ENCODE results near the gene TMEM82.
A peak's percentile ranks its signal among the peaks of the same experiment; 100 is the strongest.

TMEM82 gene

GRCh38 chr1:15736038-15736891, 6.0 kb upstream of the TMEM82 start, which contains the start of gene SLC25A34:
Gene SLC25A34 (plus strand): TSS chr1:15736258. CDS start chr1:15736486, 228 bp downstream.
- DNase-seq, result no peak

GRCh38 chr1:15736892-15737261, 5.4 kb upstream of the TMEM82 start:
- no peak for DNase-seq

DNA sequence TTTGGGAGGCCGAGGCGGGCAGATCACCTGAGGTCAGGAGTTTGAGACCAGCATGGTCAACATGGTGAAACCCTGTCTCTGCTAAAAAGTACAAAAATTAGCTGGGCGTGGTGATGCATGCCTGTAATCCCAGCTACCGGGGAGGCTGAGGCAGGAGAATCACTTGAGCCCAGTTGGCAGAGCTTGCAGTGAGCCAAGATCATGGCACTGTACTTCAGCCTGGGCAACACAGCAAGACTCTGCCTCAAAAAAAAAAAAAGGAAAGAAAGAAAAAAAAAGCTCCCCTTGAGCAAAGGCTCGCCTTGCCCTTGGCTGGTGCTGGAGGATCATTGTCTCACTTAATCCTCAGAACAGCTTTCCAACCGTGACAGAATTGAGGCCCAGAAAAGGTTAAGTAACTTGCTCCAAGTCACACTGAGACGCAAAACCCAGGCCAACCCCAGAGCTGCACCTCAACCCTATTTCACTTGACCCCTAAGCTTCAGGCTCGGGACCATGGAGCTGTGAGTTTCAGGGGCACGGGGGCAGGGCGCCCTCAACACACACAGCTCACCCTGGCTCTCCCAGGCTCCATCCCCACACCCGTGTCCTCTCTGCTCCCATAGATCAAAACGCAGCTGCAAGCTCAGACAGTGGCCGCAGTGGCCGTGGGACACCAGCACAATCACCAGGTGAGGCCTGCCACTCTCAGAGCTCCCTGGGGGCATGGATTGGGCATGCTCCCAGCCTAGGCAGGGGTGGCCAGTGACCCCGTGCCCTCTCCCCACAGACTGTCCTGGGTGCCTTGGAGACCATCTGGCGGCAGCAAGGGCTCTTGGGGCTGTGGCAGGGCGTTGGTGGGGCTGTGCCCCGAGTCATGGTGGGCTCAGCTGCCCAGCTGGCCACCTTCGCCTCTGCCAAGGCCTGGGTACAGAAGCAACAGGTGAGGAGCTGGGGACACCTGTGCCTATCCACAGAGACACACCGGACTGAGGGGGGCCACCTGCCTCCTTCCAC, 4.7 kb upstream of the TMEM82 start:
- DNase-seq, result no peak

- no peak for DNase-seq
Observed at GRCh38 chr1:15738416-15739113, 3.7 kb upstream of the TMEM82 start.

GRCh38 chr1:15739259-15739658, 3.0 kb upstream of the TMEM82 start:
- DNase-seq, result no peak

DNA sequence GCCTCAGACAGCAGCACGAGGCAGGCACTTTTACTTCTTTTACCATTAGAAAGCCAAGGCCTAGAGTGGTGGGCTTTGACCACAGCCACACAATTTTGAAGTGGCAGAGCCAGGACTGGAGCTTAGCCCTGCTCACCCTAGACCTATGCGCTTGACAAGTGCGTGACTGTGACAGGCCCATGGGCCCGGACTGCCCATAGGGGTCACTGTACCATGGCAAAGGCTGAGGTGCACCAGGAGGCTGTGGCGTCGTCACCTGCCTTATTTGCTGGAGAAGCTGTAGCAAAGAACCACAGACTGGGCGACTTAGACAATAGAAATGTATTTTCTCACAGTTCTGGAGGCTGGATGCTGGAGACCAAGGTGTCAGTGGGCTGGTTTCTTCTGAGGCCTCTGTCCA, 2.6 kb upstream of the TMEM82 start:
- no peak for DNase-seq

- DNase-seq, result peak; percentile 47
Observed at GRCh38 chr1:15740924-15741850, 1.1 kb upstream of the TMEM82 start.

GRCh38 chr1:15744122-15744679, 1.9 kb downstream of the TMEM82 start:
- DNase-seq, result no peak

DNA sequence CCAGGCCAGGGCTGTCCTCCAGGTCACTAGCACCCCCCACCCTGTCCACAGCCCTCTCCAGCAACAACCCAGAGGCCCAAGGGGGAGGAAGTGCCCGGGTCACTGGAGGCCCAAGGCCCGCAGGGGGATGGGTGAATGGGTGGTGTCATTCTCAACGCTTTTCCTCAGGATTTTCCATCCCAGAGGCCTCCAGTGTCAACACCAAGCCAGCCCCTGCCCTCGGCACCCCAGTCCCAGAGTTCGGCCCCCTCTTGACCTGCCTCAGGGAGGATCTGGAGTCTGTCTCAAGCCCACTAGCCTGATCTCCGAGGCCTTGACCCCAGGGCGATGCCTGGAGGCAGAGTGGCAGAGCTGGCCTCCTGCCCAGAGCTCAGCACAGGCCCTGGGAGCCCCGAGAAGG, 5.1 kb downstream of the TMEM82 start:
- DNase-seq, result no peak

DNA sequence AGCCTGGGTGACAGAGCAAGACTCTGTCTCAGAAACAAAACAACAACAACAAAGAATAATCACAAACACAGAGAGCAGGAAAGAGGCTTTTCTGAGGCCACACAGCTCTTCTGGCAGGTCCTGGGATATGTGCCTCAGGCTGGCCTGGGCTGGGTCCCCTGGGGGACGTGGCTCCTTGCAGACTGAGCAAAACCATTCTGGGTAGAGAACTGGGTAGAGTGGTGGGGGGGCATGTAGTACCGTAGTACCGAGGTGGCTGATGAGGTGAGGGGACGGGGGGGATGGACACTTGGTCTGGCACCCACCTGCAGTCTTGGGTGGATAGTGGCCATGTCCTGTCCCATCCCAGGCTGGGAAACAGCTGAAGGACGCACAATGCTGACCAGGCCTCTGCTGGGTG, 6.0 kb downstream of the TMEM82 start:
- DNase-seq, result no peak

- DNase-seq, result no peak
Observed at GRCh38 chr1:15748690-15749398, 6.5 kb downstream of the TMEM82 start.

GRCh38 chr1:15749399-15750291, 7.3 kb downstream of the TMEM82 start:
- no peak for DNase-seq

DNA sequence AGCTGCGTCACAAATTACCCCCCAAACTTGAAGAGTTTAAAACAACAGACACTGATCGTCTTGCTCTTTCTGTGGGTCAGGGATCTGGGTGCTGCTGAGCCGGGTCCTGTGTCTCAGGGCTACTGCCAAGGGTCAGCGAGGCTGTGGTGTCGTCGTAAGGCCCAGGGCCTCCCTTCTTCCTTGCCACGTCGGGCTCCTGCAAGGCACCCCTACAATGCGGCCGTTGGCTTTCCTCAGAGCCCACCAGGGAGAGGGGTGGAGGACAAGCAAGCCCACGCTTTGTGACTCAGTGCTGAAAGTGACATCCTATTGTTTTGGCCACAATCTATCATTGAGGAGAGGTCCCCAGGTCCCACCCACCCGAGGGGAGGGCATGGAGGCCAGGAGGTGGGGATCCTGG, 8.6 kb downstream of the TMEM82 start:
- DNase-seq, result no peak

GRCh38 chr1:15751717-15752116, 9.4 kb downstream of the TMEM82 start:
- DNase-seq, result no peak

DNA sequence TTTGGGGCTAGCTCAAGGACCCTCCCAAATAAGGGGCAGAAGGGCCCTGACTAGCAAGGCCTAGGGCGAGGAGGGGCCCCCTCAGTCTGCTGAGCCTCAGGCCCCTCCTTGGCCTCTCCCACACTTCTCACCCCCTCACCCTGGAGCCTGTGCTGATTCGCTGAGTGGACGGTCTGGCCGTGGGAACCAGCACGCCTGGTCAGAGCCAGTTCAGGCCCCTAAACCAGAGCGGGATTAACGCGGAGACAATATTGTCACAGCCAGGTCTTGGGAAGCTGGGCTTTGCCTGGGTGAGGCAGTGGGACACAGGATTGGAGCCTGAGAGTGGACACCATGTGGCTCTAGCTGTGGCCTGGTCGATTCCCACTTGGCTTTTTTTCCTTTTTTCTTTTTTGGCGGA, 11.5 kb downstream of the TMEM82 start:
- DNase-seq, result no peak

- no peak for DNase-seq
Observed at GRCh38 chr1:15755021-15755645, 12.8 kb downstream of the TMEM82 start.

DNA sequence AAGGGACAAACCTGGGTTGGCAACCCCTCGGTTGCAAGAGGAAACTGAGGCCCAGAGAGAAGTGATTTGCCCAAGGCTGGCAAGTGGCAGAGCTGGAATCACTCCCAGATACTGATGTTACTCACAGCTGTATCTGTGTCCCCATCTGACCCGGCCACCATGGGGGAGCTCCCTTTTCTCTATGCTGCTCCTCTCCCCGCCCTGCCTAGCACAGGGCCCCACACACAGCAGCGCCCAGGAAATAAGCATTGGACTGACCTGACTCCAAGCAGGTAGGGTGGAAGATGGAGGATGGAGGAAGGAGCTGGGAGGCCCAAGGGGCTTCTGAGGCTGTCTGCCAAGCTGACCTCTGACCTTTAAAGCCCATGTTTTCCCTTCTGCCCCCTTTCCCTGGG, 13.3 kb downstream of the TMEM82 start:
- DNase-seq, result no peak

DNA sequence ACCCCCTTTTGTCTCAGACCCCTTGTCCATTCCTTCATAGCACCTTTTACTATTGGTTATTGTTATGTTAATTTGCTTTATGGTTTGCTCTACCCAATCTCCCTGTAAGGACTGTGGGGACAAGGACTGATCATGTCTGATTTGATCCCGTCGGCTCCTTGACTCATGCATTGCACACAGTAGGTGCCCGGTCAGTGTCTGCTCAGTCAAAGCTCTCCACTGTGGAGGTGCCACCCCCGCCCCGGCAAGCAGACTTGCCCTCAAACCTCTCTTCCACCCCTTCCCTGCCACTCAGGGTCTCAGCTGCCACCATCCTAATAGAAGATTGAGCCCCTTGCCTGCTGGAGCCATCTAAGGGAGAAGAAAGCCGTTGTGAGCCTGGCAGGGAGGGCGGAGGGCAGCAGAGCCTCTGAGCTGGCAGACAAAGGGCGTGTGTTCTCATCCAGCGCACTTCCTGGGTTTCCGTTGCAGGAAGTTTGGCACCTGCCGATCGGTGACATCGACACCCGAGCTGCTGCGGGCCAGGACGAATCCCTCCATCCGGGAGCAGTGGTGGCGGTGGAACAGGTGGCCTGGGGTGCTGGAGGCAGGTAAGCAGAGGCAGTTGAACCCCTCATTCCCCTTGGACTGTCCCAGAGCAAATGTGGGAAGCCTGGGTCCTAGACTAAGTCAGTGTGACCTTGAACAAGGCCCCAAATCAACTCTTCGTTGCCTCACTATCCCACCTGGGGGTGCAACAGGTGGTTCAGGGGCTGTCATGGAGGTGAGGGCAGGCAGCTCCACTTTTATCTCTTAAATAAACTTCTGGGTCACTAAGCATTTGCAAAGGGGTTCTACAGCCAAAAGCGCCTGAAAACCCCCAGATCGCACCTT, 14.1 kb downstream of the TMEM82 start:
- no peak for DNase-seq

All from fibroblast of skin of abdomen (primary cell).